ENCODE data around the gene ELP4.

Gene ELP4

DNA sequence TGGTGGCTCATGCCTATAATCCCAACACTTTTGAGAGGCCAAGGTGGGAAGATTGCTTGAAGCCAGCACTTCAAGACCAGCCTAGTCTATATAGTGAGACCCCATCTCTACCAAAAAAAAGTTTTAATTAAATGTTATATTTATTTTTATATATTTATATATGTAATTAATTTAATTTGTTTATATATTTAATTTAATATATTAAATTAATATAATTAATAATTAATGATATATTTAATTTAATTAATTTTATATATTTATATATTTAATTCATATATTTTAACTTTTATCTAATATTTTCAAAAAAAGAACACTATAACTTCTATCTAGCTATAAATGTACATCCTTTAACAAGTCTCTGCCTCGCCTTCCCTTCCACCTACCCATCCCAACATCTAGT, 196.8 kb downstream of the ELP4 start:
- H3K27ac ChIP-seq (ENCODE audit: extremely low read depth, low read depth, low read length) = no peak overlapping the region
- no peak for TF ChIP-seq ZNF214 (tag by site-specific recombination; IDR thresholded peaks at IDR 0.05; ENCODE audit: borderline replicate concordance)
- TF ChIP-seq YY2 (tag by site-specific recombination; IDR thresholded peaks at IDR 0.05) = no peak
- no peak for TF ChIP-seq BCL11B (tag by site-specific recombination; IDR thresholded peaks at IDR 0.05; ENCODE audit: low read depth)
- no peak for TF ChIP-seq ZFP41 (tag by site-specific recombination; IDR thresholded peaks at IDR 0.05; ENCODE audit: borderline replicate concordance)
- TF ChIP-seq ZXDB (tag by site-specific recombination; IDR thresholded peaks at IDR 0.05) = no peak
- TF ChIP-seq ZNF24 (tag by site-specific recombination; IDR thresholded peaks at IDR 0.05) = no peak
- TF ChIP-seq ZNF654 (tag by site-specific recombination; IDR thresholded peaks at IDR 0.05; ENCODE audit: low read depth) = no peak
- no peak for TF ChIP-seq ZBTB17 (tag by site-specific recombination; IDR thresholded peaks at IDR 0.05)
- no peak for TF ChIP-seq ZNF529 (tag by site-specific recombination; IDR thresholded peaks at IDR 0.05; ENCODE audit: insufficient replicate concordance)
- TF ChIP-seq ZNF202 (tag by site-specific recombination; IDR thresholded peaks at IDR 0.05; ENCODE audit: borderline replicate concordance) = no peak
- no peak for TF ChIP-seq YY1 (tag by site-specific recombination; IDR thresholded peaks at IDR 0.05)
- TF ChIP-seq ZFP37 (tag by site-specific recombination; IDR thresholded peaks at IDR 0.05) = no peak
- TF ChIP-seq ZNF16 (tag by site-specific recombination; IDR thresholded peaks at IDR 0.05; ENCODE audit: low read depth) = no peak
- CTCF ChIA-PET = interaction anchor here (0.7 kb wide), 1 partner anchor 56 kb away, joined by 3 read pairs; no protein-coding TSS in a partner anchor
- no peak overlapping the region for H3K4me3 ChIP-seq (ENCODE audit: low read depth, low read length)
- no peaks in the 10 kb centered on the region for H3K4me1 ChIP-seq (ENCODE audit: control insufficient read depth, insufficient read depth, low read length)
- H3K9me3 ChIP-seq (ENCODE audit: control insufficient read depth, insufficient read depth, low read depth, low read length) = no peaks in the 10 kb centered on the region
- H3K36me3 ChIP-seq (ENCODE audit: control insufficient read depth in 2 of 2, insufficient read depth in 1 of 2, low read length in 2 of 2) = no peaks in the 10 kb centered on the region
- POLR2A ChIA-PET = no interaction called here

GRCh38 chr11:31711137-31711536, 201.6 kb downstream of the ELP4 start:
- no peak overlapping the region for H3K4me3 ChIP-seq (ENCODE audit: low read depth, low read length)
- ChIA-PET POLR2A (interaction anchor here (0.7 kb wide), 1 partner anchor 10 kb away, joined by 6 read pairs; no protein-coding TSS in a partner anchor), CTCF (interaction anchor here (1.0 kb wide), 1 partner anchor 70 kb away, joined by 5 read pairs; no protein-coding TSS in a partner anchor)
- H3K36me3 ChIP-seq (ENCODE audit: control insufficient read depth in 2 of 2, insufficient read depth in 1 of 2, low read length in 2 of 2) = no peaks in the 10 kb centered on the region
- H3K4me1 ChIP-seq (ENCODE audit: control insufficient read depth, insufficient read depth, low read length) = no peaks in the 10 kb centered on the region
- no peaks in the 10 kb centered on the region for H3K9me3 ChIP-seq (ENCODE audit: control insufficient read depth, insufficient read depth, low read depth, low read length)
- H3K27ac ChIP-seq (ENCODE audit: extremely low read depth, low read depth, low read length) = no peak overlapping the region
- TF ChIP-seq ZNF280C (tag by site-specific recombination; IDR thresholded peaks at IDR 0.05) (no peak), ZNF596 (tag by site-specific recombination; IDR thresholded peaks at IDR 0.05) (no peak), ZNF311 (tag by site-specific recombination; IDR thresholded peaks at IDR 0.05; ENCODE audit: borderline replicate concordance) (no peak), GLI2 (tag by site-specific recombination; IDR thresholded peaks at IDR 0.05; ENCODE audit: borderline replicate concordance, low read depth) (no peak), ZNF280D (tag by site-specific recombination; IDR thresholded peaks at IDR 0.05) (no peak), ZNF544 (tag by site-specific recombination; IDR thresholded peaks at IDR 0.05) (no peak), ZNF571 (tag by site-specific recombination; IDR thresholded peaks at IDR 0.05) (no peak)
- TF ChIP-seq, protein P1, sequence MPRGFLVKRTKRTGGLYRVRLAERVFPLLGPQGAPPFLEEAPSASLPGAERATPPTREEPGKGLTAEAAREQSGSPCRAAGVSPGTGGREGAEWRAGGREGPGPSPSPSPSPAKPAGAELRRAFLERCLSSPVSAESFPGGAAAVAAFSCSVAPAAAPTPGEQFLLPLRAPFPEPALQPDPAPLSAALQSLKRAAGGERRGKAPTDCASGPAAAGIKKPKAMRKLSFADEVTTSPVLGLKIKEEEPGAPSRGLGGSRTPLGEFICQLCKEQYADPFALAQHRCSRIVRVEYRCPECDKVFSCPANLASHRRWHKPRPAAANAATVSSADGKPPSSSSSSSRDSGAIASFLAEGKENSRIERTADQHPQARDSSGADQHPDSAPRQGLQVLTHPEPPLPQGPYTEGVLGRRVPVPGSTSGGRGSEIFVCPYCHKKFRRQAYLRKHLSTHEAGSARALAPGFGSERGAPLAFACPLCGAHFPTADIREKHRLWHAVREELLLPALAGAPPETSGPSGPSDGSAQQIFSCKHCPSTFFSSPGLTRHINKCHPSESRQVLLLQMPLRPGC (tag by site-specific recombination; IDR thresholded peaks at IDR 0.05) = no peak
- TF ChIP-seq, protein P2, sequence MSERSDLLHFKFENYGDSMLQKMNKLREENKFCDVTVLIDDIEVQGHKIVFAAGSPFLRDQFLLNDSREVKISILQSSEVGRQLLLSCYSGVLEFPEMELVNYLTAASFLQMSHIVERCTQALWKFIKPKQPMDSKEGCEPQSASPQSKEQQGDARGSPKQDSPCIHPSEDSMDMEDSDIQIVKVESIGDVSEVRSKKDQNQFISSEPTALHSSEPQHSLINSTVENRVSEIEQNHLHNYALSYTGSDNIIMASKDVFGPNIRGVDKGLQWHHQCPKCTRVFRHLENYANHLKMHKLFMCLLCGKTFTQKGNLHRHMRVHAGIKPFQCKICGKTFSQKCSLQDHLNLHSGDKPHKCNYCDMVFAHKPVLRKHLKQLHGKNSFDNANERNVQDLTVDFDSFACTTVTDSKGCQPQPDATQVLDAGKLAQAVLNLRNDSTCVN (tag by site-specific recombination; optimal IDR thresholded peaks at IDR 0.05) = no peak
- TF ChIP-seq, protein P3, sequence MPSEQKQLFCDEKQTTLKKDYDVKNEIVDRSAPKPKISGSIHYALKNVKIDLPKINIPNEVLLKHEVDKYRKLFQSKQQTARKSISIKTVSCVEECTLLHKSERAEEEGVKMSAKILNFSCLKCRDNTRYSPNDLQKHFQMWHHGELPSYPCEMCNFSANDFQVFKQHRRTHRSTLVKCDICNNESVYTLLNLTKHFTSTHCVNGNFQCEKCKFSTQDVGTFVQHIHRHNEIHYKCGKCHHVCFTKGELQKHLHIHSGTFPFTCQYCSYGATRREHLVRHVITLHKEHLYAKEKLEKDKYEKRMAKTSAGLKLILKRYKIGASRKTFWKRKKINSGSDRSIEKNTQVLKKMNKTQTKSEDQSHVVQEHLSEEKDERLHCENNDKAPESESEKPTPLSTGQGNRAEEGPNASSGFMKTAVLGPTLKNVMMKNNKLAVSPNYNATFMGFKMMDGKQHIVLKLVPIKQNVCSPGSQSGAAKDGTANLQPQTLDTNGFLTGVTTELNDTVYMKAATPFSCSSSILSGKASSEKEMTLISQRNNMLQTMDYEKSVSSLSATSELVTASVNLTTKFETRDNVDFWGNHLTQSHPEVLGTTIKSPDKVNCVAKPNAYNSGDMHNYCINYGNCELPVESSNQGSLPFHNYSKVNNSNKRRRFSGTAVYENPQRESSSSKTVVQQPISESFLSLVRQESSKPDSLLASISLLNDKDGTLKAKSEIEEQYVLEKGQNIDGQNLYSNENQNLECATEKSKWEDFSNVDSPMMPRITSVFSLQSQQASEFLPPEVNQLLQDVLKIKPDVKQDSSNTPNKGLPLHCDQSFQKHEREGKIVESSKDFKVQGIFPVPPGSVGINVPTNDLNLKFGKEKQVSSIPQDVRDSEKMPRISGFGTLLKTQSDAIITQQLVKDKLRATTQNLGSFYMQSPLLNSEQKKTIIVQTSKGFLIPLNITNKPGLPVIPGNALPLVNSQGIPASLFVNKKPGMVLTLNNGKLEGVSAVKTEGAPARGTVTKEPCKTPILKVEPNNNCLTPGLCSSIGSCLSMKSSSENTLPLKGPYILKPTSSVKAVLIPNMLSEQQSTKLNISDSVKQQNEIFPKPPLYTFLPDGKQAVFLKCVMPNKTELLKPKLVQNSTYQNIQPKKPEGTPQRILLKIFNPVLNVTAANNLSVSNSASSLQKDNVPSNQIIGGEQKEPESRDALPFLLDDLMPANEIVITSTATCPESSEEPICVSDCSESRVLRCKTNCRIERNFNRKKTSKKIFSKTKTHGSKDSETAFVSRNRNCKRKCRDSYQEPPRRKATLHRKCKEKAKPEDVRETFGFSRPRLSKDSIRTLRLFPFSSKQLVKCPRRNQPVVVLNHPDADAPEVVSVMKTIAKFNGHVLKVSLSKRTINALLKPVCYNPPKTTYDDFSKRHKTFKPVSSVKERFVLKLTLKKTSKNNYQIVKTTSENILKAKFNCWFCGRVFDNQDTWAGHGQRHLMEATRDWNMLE (tag by site-specific recombination; conservative IDR thresholded peaks at IDR 0.05; ENCODE audit: low read depth) = no peak

Data from HEK293 (cell line).